ENCODE measurements around the gene MSANTD1.

MSANTD1 gene

GRCh38 chr4:3291411-3291968 lies 42.5 kb downstream of the MSANTD1 start:
- no peak for FAIRE-seq

GRCh38 chr4:3291969-3292570 lies 43.1 kb downstream of the MSANTD1 start:
- FAIRE-seq (peak; percentile 33), DNase-seq (ENCODE audit: insufficient read length, low spot score) (no peak)
- TF ChIP-seq POLR2AphosphoS5 (IDR thresholded peaks at IDR 0.05; ENCODE audit: low read depth, low read length) (no peak), PAX5 (IDR thresholded peaks at IDR 0.05; ENCODE audit: insufficient read depth, low read length, severe bottlenecking) (no peak), POU2F2 (IDR thresholded peaks at IDR 0.05; ENCODE audit: low read depth, low read length) (no peak)

More at GRCh38 chr4:3291411-3291968, 42.5 kb downstream of the MSANTD1 start:
- no peak for TF ChIP-seq POLR2A (IDR thresholded peaks at IDR 0.05; ENCODE audit: low read depth, low read length)
- TF ChIP-seq POU2F2 (IDR thresholded peaks at IDR 0.05; ENCODE audit: low read depth, low read length), result no peak
- no peak for TF ChIP-seq PAX5 (IDR thresholded peaks at IDR 0.05; ENCODE audit: insufficient read depth, low read length, severe bottlenecking)
- no peak for TF ChIP-seq SPI1 (IDR thresholded peaks at IDR 0.05; ENCODE audit: low read depth, low read length)
- TF ChIP-seq POLR2AphosphoS5 (IDR thresholded peaks at IDR 0.05; ENCODE audit: low read depth, low read length), result no peak
- no peak for TF ChIP-seq TAF1 (IDR thresholded peaks at IDR 0.05; ENCODE audit: low read depth, low read length)
- DNase-seq (ENCODE audit: insufficient read length, low spot score), result no peak

- FAIRE-seq (peak; percentile 82), DNase-seq (ENCODE audit: insufficient read length, low spot score) (peak; percentile 94)
- no peak for TF ChIP-seq POLR2A (IDR thresholded peaks at IDR 0.05; ENCODE audit: low read depth, low read length)
- TF ChIP-seq TAF1 (IDR thresholded peaks at IDR 0.05; ENCODE audit: low read depth, low read length), result no peak
- no peak for TF ChIP-seq PAX5 (IDR thresholded peaks at IDR 0.05; ENCODE audit: insufficient read depth, low read length, severe bottlenecking)
- no peak for TF ChIP-seq POLR2AphosphoS5 (IDR thresholded peaks at IDR 0.05; ENCODE audit: low read depth, low read length)
- no peak for TF ChIP-seq SPI1 (IDR thresholded peaks at IDR 0.05; ENCODE audit: low read depth, low read length)
- TF ChIP-seq POU2F2 (IDR thresholded peaks at IDR 0.05; ENCODE audit: low read depth, low read length), result no peak
These were observed 43.8 kb downstream of the MSANTD1 start, which contains the start of gene RGS12 for GRCh38 chr4:3292571-3293400. RGS12 (plus strand) TSS chr4:3293021; CDS start chr4:3316171, 23,150 bp downstream.

- FAIRE-seq, result peak; percentile 35
- TF ChIP-seq TAF1 (IDR thresholded peaks at IDR 0.05; ENCODE audit: low read depth, low read length) (no peak), POLR2AphosphoS5 (IDR thresholded peaks at IDR 0.05; ENCODE audit: low read depth, low read length) (no peak), PAX5 (IDR thresholded peaks at IDR 0.05; ENCODE audit: insufficient read depth, low read length, severe bottlenecking) (no peak), SPI1 (IDR thresholded peaks at IDR 0.05; ENCODE audit: low read depth, low read length) (no peak), POU2F2 (IDR thresholded peaks at IDR 0.05; ENCODE audit: low read depth, low read length) (no peak), POLR2A (IDR thresholded peaks at IDR 0.05; ENCODE audit: low read depth, low read length) (no peak)
- DNase-seq (ENCODE audit: insufficient read length, low spot score), result no peak
These were observed 44.7 kb downstream of the MSANTD1 start for GRCh38 chr4:3293401-3294391.

- TF ChIP-seq TAF1 (IDR thresholded peaks at IDR 0.05; ENCODE audit: low read depth, low read length), result no peak
- TF ChIP-seq POLR2AphosphoS5 (IDR thresholded peaks at IDR 0.05; ENCODE audit: low read depth, low read length), result no peak
- TF ChIP-seq PAX5 (IDR thresholded peaks at IDR 0.05; ENCODE audit: insufficient read depth, low read length, severe bottlenecking), result no peak
- TF ChIP-seq POU2F2 (IDR thresholded peaks at IDR 0.05; ENCODE audit: low read depth, low read length), result no peak
- no peak for TF ChIP-seq POLR2A (IDR thresholded peaks at IDR 0.05; ENCODE audit: low read depth, low read length)
- no peak for TF ChIP-seq SPI1 (IDR thresholded peaks at IDR 0.05; ENCODE audit: low read depth, low read length)
- DNase-seq (ENCODE audit: insufficient read length, low spot score) (no peak), FAIRE-seq (no peak)
These were observed 45.7 kb downstream of the MSANTD1 start for GRCh38 chr4:3294401-3295241.

GRCh38 chr4:3295837-3296624 lies 47.1 kb downstream of the MSANTD1 start:
- FAIRE-seq (no peak), DNase-seq (ENCODE audit: insufficient read length, low spot score) (no peak)
- TF ChIP-seq POU2F2 (IDR thresholded peaks at IDR 0.05; ENCODE audit: low read depth, low read length) (no peak), TAF1 (IDR thresholded peaks at IDR 0.05; ENCODE audit: low read depth, low read length) (no peak), PAX5 (IDR thresholded peaks at IDR 0.05; ENCODE audit: insufficient read depth, low read length, severe bottlenecking) (no peak), POLR2AphosphoS5 (IDR thresholded peaks at IDR 0.05; ENCODE audit: low read depth, low read length) (no peak), POLR2A (IDR thresholded peaks at IDR 0.05; ENCODE audit: low read depth, low read length) (no peak), SPI1 (IDR thresholded peaks at IDR 0.05; ENCODE audit: low read depth, low read length) (no peak)

- no peak for DNase-seq (ENCODE audit: insufficient read length, low spot score)
- no peak for TF ChIP-seq POLR2AphosphoS5 (IDR thresholded peaks at IDR 0.05; ENCODE audit: low read depth, low read length)
- TF ChIP-seq TAF1 (IDR thresholded peaks at IDR 0.05; ENCODE audit: low read depth, low read length), result no peak
- TF ChIP-seq PAX5 (IDR thresholded peaks at IDR 0.05; ENCODE audit: insufficient read depth, low read length, severe bottlenecking), result no peak
- no peak for TF ChIP-seq POLR2A (IDR thresholded peaks at IDR 0.05; ENCODE audit: low read depth, low read length)
- TF ChIP-seq POU2F2 (IDR thresholded peaks at IDR 0.05; ENCODE audit: low read depth, low read length), result no peak
- TF ChIP-seq SPI1 (IDR thresholded peaks at IDR 0.05; ENCODE audit: low read depth, low read length), result no peak
- no peak for FAIRE-seq
These were observed 47.7 kb downstream of the MSANTD1 start for GRCh38 chr4:3296651-3297050.
